NCI-H2081 treated with DMSO at 0.1 percent for 48 hours (cell line): ENCODE data around the gene PDE7B.
"Not testable (repeated sequence)": the region's sequence is repeated elsewhere in the genome, so short reads cannot be mapped to it uniquely, and the experiment has no call there.

Experiments
- DNase-seq: peaks from one replicate; lab custom pipeline; 2025; lab: John Stamatoyannopoulos, UW

PDE7B gene

DNA sequence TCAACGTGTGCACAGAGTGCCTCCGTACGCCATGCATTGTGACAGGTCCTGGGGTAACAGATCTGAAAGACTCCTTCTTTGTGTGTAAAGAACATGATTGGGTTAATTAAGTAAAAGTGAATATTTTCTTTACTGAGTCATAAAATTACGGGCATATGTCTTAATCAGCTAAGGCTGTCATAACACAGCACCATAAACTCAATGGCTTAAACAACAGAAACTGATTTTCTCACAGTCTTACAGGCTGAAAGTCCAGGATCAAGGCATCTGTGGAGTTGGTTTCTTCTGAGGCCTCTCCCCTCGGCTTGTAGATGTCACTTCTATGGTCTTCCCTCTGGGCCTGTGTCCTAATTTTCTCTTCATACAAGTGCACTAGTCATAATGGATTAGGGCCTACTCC lies 221.7 kb downstream of the PDE7B start:
- DNase-seq = no peak

GRCh38 chr6:136076496-136076895 lies 225.0 kb downstream of the PDE7B start:
- no peak for DNase-seq

GRCh38 chr6:136077834-136078576 lies 226.5 kb downstream of the PDE7B start:
- DNase-seq = no peak

- no peak for DNase-seq
Observed at GRCh38 chr6:136079701-136080565, 228.4 kb downstream of the PDE7B start.

DNA sequence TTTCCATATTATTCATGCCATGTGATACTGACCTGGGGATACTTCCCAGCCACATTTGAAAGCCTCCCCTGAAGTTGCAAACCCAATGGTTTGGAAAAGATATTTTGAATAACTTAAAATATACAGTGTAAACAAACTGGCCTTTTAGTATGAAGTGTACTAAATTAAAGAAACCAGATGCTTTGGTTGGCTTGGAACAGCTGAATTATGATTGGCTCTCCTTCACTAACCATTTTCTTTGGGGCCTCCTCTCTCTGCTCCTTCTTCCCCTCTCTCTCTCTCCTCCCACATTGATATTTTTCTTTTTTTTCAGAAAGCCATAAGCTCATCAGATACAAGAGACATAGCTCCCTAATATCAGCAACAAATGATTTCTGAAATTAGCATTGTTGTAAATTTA lies 232.0 kb downstream of the PDE7B start:
- no peak for DNase-seq

DNA sequence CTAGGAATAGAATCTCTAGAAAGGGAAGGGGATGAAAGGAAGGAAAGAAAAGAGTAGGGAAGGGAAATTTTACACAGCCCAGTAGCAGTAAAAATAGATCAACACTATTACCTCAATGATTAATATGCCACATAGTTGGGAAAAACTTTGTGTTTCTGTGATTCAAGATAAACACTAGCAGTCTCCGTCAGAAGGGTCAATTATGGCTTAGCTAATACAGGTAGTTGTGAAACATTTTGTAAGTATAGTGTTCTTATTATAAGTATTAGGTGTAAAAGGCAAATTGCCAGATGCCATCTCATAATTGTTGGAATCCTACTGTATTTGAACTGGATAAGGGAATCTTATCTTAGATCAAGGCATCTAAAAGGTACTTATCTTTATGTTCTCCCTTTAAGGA lies 232.9 kb downstream of the PDE7B start:
- no peak for DNase-seq

DNA sequence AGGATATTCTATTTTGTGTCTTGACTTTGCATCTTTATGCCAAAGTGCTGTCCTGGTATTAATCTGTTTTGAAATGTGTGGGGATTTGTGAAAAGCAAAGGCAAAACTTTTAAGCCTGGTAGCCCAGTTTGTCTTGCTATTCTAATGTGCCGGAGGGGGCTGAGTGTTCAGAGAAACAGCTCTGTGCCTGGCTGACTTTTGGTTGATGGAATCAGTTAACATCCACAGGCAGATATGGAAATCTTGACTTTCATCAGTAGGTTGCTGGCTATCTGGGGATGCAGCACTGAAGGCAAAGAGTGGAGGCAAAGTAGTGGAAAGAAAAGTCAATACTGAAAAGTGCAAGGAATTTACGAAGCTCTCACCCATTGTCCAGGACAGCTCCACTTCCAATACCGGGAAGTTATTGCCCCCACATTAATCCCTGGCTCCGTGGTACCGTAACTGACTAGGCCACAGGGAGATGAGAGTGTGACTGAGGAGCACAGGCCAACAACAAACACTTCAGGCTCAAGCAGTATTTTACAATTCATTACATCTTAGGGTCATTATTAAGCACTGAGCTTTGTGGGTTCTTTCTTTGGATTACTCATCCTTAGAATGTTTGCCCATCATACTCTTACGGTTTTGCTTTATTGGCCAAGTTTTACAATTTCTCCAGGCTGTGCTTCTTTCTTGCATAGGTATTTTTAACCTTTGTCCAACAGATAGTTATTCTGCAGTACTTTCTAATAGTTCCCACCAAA lies 234.0 kb downstream of the PDE7B start:
- no peak for DNase-seq

DNA sequence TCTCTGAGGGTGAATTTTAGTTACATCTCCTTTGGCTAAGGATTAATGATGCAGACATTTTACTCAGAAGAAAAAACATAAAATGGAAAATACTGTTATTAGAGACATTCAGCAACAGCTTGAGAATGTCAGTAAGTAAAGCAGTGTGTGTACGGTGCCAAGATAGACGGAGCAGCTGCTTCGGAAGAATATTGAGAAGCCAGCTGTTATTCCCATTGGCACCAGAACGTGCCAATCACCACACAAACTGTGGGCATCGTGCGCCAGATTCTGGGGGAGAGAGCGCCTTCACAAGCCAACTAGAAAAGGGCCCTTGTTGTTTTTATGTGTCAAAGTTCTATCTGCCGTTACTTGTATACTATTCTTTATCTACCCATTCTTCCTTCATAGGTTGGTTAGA lies 235.2 kb downstream of the PDE7B start:
- no peak for DNase-seq

DNA sequence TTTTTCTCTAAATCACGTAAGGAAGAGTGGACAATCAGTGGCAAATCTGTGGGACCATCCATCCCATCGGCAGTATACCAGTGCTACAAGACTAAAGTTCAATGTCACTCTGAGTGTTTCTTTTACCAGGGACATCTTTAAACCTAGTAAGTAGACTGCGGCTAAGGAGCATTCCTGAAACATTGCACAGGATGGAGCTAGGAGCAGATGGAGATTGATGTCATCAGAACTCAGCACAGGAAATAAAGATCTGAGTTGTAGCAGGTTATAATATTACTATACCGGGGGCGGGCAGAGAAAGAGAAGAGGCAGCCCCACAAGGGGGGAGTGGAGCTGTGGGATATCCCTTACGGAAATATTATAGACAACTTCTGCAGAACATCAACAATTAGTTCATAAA lies 236.5 kb downstream of the PDE7B start:
- no peak for DNase-seq

DNA sequence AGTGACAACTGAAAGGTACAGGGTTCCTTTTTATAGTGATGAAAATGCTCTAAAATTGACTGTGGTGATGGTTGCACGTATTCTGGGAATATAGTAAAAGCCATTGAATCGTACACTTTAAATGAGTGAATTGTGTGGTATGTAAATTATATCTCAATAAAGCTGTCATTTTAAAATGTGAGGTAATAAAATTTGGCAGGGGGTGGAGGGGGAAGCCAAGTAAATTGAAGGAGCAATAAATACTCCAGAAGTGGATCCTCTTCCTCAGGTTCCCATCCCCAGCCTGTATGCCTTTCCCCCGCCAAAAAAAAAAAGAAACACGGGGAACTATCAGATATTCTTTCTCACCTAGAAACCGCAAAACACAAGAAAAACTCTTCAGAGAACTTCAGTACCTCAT lies 237.2 kb downstream of the PDE7B start:
- DNase-seq = no peak

- DNase-seq = no peak
Observed at GRCh38 chr6:136089876-136090275, 238.4 kb downstream of the PDE7B start.

DNA sequence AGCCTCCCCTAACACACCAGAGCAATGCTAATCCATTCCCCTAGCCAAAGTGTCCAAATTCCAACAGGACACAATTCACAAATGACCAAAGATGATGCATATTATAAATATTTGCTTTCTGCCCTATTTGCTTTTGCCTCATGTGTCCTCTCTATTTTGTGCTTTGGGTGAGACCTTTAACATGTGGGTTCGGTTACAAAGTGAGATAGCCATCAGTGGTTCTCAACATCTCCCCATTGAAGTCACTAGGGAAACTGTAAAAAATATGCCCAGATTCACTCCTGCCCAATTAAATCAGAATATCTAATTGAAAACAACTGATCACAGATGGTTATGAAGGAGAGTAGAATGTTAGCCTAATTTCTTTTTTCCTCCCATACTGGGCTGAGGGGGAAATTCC lies 239.4 kb downstream of the PDE7B start:
- no peak for DNase-seq

DNA sequence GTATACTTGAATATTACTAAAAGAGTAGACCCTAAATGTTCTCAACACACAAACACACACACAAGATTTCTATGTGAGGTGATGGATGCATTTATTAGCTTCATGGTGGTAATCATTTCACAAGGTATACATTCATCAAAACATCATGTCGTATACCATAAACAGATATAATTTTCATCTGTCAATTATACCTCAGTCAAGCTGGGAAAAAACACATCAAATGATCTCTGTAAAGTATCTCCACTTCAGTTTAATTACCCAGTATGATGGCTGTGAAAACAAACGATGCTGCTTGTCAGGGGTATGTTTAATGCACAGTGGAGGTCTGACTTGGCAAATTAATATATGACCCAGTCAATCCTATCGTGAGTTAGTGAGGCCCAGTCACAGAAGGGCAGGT lies 241.4 kb downstream of the PDE7B start:
- no peak for DNase-seq

DNA sequence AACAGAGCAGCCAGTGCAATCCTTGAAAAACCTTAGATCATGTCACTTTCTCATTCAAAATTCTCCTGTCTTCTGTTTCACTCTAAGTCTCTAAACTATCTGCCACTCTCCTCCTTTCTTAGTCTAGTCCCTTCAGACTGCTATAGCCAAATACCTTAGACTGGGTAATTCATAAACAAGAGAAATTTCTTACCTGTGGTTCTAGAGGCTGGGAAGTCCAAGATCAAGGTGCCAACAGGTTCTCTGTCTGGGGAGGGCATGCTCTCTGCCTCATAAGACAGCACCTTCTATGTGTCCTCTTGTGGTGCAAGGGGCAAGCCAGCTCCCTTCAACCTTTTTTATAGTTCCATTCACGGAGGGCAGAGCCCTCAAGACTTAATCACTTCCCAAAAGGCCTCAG lies 242.3 kb downstream of the PDE7B start:
- DNase-seq = no peak

- no peak for DNase-seq
Observed at GRCh38 chr6:136094812-136095211, 243.3 kb downstream of the PDE7B start.

GRCh38 chr6:136095986-136096385 lies 244.5 kb downstream of the PDE7B start:
- DNase-seq = no peak

DNA sequence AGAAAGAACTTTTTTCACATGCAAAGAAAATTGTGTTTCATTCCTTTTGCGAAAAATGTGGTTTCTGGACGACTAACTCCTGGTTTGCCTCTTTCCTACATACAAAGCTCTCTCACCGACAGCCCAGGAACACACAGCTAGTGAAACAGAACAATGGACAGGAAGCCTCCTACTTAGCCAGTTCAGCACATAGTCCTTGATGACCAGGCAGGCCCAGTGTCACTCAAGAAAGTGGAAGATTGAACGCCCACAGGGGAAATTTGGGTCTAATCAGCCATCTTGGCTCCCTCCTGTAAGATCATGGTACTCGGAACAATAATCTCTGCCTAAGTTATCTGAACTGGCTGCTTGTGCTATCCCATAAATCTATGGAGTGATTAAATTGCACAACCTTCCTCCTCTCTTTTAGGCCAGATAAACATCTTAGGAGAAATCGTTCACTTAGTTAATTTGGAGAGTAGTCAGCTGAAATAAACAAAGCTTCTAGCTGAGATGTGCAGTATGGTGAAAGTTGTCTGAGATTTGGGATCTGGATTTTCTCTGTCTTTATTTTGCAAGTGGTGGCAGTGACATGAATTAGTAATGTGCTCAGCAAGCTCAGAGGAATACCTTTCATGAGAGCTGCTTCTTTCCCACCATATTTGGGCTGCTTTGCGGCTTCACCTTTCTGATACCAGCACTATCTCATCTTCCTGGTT lies 251.6 kb downstream of the PDE7B start:
- DNase-seq = no peak

- no peak for DNase-seq
Observed at GRCh38 chr6:136103763-136104311, 252.3 kb downstream of the PDE7B start.

DNA sequence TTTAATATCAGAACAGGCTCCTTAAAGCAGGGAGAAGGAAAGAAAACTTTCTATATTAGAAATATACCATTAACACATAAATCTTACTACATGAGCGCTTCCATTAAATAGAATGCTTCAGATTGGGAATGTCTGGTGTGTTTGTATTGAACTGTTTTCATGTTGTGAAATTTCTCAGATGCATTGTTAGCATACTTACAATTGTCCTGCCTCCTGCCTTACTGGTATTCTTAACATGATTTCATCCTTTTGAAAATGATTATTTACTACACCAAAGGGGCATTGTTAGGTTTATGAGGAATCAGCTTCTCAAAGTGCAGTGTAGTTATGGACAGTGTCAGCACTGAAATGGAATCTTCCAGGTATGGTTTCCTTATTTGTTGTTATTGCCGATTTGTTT lies 253.1 kb downstream of the PDE7B start:
- DNase-seq = no peak

DNA sequence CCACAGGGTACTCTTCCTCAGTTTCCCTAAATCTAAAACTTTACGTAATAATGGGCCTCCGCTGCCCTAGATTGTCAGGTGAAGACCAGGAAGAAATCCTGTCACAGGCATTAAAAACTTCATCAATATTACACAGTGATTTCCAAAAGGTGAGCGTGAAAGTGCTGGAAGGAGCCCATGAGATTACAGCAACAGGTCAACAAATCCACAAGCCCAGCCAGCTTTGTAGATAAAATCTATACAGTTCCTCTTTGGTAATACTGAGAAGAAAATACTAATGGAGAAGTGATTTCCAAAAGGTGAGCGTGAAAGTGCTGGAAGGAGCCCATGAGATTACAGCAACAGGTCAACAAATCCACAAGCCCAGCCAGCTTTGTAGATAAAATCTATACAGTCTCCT lies 254.3 kb downstream of the PDE7B start:
- not testable (repeated sequence) for DNase-seq

DNA sequence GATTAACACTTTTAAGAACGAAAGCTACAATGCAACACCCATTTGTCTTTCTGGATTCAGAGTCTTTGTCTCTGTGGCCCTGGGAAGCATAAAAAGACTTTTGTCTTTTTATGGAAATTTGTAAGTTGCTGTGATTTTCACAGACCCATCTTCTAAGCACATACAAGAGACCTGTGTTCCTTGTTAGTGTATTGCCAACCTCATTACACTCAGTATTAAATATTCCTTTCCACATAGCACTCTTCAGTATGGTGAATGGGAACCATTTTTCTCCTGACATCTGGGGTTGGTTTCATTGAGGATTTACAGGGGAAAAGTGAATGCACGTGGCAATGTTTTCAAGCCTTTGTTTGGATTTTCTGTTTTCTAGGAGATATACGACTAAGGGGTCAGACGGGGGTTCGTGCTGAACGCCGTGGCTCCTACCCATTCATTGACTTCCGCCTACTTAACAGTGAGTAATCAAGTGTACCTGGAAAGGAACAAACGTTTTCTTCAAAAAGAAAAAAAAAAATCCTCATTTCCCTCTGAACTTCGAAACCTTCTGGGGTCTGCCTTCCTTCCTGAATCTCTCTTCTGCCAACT lies 257.0 kb downstream of the PDE7B start:
- no peak for DNase-seq
